SK-N-SH (cell line): ENCODE results near the gene DAP. TPM values are rescaled to one million over a fixed set of nuclear protein-coding genes. Genes with fewer than 3 reads are reported as not detected.

Source experiments
- CTCF ChIA-PET: fragments of 300-600, 350-600 bp; formaldehyde crosslinking; extraction: SDS; loops from one replicate; lab custom pipeline; 2021; lab: Yijun Ruan, JAX
- POLR2A ChIA-PET: fragments of 350-600 bp; sonication (Branson Sonifier 250); formaldehyde crosslinking; extraction: SDS; loops from one replicate; lab custom pipeline; 2020; ENCODE audit warnings: antibody characterized with exemption, inconsistent platforms; lab: Yijun Ruan, JAX
- DNase-seq: peaks from one replicate; pipeline ENCODE4 v3.0.0; 2012
- H2AFZ ChIP-seq: fragments of 200-600 bp; sonication (generic); 2 replicates; pipeline ENCODE4 v1.8.1; 2016; ENCODE audit warnings: antibody characterized with exemption, mild to moderate bottlenecking, low read depth
- H3F3A ChIP-seq: fragments of 200-600 bp; sonication (generic); replicated peaks from 2 replicates; pipeline ENCODE3; 2016; ENCODE audit warnings: antibody characterized with exemption, mild to moderate bottlenecking; ENCODE audit not compliant: insufficient read depth
- H3K27ac ChIP-seq, 2 experiments: fragments of 200-500 bp in 1 of 2; fragments of 200-600 bp in 1 of 2; sonication (Bioruptor generic) in 1 of 2; sonication (generic), shearing (Covaris generic) in 1 of 2; 2 replicates each; pipeline versions ENCODE4 v1.5.1 to v1.6.1; 2014 to 2016; ENCODE audit warnings: low read depth in 2 of 2, inconsistent platforms in 1 of 2, low read length in 1 of 2, mild to moderate bottlenecking in 1 of 2, mixed read lengths in 1 of 2
- H3K27me3 ChIP-seq: fragments of 200-600 bp; sonication (generic), shearing (Covaris generic); 2 replicates; pipeline ENCODE4 v1.6.1; 2016; ENCODE audit warnings: mixed run types; ENCODE audit not compliant: insufficient read depth
- H3K36me3 ChIP-seq, 2 experiments: fragments of 200-500 bp in 1 of 2; fragments of 200-600 bp in 1 of 2; sonication (Bioruptor generic) in 1 of 2; sonication (generic) in 1 of 2; replicated peaks in 1 of 2; 2 replicates each; pipeline versions ENCODE3 to v1.5.1; 2014 to 2016; ENCODE audit warnings: low read length in 1 of 2, mild to moderate bottlenecking in 1 of 2; ENCODE audit not compliant: insufficient read depth in 2 of 2, control insufficient read depth in 1 of 2
- H3K4me1 ChIP-seq, 2 experiments: fragments of 200-500 bp in 1 of 2; fragments of 200-600 bp in 1 of 2; sonication (Bioruptor generic) in 1 of 2; sonication (generic), shearing (Covaris generic) in 1 of 2; 2 replicates each; pipeline versions ENCODE4 v1.5.1 to v1.6.1; 2014 to 2016; ENCODE audit warnings: low read depth in 1 of 2, low read length in 1 of 2, mixed run types in 1 of 2; ENCODE audit not compliant: insufficient read depth in 2 of 2, control insufficient read depth in 1 of 2
- H3K4me2 ChIP-seq: fragments of 200-600 bp; sonication (generic), shearing (Covaris generic); 2 replicates; pipeline ENCODE4 v1.6.1; 2017; ENCODE audit warnings: mixed run types
- H3K4me3 ChIP-seq, 2 experiments: fragments of 200-500 bp in 1 of 2; fragments of 200-600 bp in 1 of 2; sonication (Bioruptor generic) in 1 of 2; sonication (generic), shearing (Covaris generic) in 1 of 2; 2 replicates each; pipeline versions ENCODE4 v1.5.1 to v1.8.1; 2014 to 2016; ENCODE audit warnings: low read depth in 2 of 2, inconsistent platforms in 1 of 2, low read length in 1 of 2, mild to moderate bottlenecking in 1 of 2, mixed read lengths in 1 of 2, moderate library complexity in 1 of 2
- H3K79me2 ChIP-seq: fragments of 200-600 bp; sonication (generic); 2 replicates; pipeline ENCODE4 v1.8.1; 2017; ENCODE audit warnings: mild to moderate bottlenecking; ENCODE audit not compliant: insufficient read depth
- H3K9ac ChIP-seq: fragments of 200-600 bp; sonication (generic); 2 replicates; pipeline ENCODE4 v1.6.1; 2017; ENCODE audit warnings: mixed run types
- H3K9me2 ChIP-seq: fragments of 200-600 bp; sonication (generic); 2 replicates; pipeline ENCODE4 v1.6.1; 2017; ENCODE audit warnings: mixed run types
- H3K9me3 ChIP-seq: fragments of 200-600 bp; sonication (generic); 2 replicates; pipeline ENCODE4 v1.6.1; 2017; ENCODE audit warnings: mixed run types, mild to moderate bottlenecking, moderate library complexity
- H4K20me1 ChIP-seq: fragments of 200-600 bp; sonication (generic); 2 replicates; pipeline ENCODE4 v1.6.1; 2017; ENCODE audit warnings: mild to moderate bottlenecking, mixed run types; ENCODE audit not compliant: insufficient read depth
- CHD2 ChIP-seq: fragments of 150-350 bp; IDR thresholded peaks from 2 replicates; pipeline ENCODE4 v1.6.1; 2018; ENCODE audit warnings: low read length; ENCODE audit not compliant: partially characterized antibody
- EP300 ChIP-seq, 2 experiments: IDR thresholded peaks; 2 replicates each; pipeline versions ENCODE4 v1.4.0 to v1.6.1; 2012; ENCODE audit warnings: borderline replicate concordance in 1 of 2, low read depth in 1 of 2, low read length in 1 of 2
- FOSL2 ChIP-seq: IDR thresholded peaks from 2 replicates; pipeline ENCODE4 v1.4.0; 2012; ENCODE audit warnings: low read depth, mild to moderate bottlenecking, moderate library complexity, borderline replicate concordance
- FOXJ3 ChIP-seq: sonication (generic); formaldehyde crosslinking; IDR thresholded peaks from 2 replicates; pipeline ENCODE4 v1.5.1; 2020; ENCODE audit warnings: mild to moderate bottlenecking, missing genetic modification reagents
- FOXM1 ChIP-seq: IDR thresholded peaks from 2 replicates; pipeline ENCODE4 v1.4.0; 2012; ENCODE audit warnings: low read depth, mild to moderate bottlenecking
- GABPA ChIP-seq: IDR thresholded peaks from 2 replicates; pipeline ENCODE4 v1.4.0; 2012; ENCODE audit warnings: low read depth, mild to moderate bottlenecking
- GATA2 ChIP-seq: sonication (generic); formaldehyde crosslinking; IDR thresholded peaks from 2 replicates; pipeline ENCODE4 v1.5.0; 2020; ENCODE audit warnings: mild to moderate bottlenecking, missing genetic modification reagents
- MXI1 ChIP-seq: IDR thresholded peaks from 2 replicates; pipeline ENCODE4 v1.6.1; 2012; ENCODE audit warnings: mild to moderate bottlenecking, low read depth, low read length, improper control_type of control experiment
- NRF1 ChIP-seq: IDR thresholded peaks from 2 replicates; pipeline ENCODE4 v1.6.1; 2012; ENCODE audit warnings: low read depth, mild to moderate bottlenecking, low read length
- SMC3 ChIP-seq: IDR thresholded peaks from 2 replicates; pipeline ENCODE4 v1.6.1; 2012; ENCODE audit warnings: low read depth, low read length, improper control_type of control experiment
- TAF1 ChIP-seq: IDR thresholded peaks from 2 replicates; pipeline ENCODE4 v1.6.1; 2012; ENCODE audit warnings: low read depth, mild to moderate bottlenecking, low read length, moderate library complexity, borderline replicate concordance
- WGBS: methylation state at CpG from one replicate; pipeline ENCODE4 v1.1.6; 2017; ENCODE audit warnings: low lambda C conversion rate; 5-methylcytosine and 5-hydroxymethylcytosine counted together
- polyA plus RNA-seq, 3 experiments: library from polyadenylated mRNA; depleted of rRNA; stranded (reverse); fragments of >200 nt; gene quantifications; 2 replicates each; pipeline ENCODE4 v1.2.3, GENCODE V29; 2012
- TF ChIP-seq, protein P1 (sequence below): IDR thresholded peaks from 2 replicates; pipeline ENCODE4 v1.4.0; 2012; ENCODE audit warnings: low read depth

DAP gene
- polyA plus RNA-seq, 1 of the 3 experiments (the other 2 are of a cell fraction): 78.2 TPM

DNA sequence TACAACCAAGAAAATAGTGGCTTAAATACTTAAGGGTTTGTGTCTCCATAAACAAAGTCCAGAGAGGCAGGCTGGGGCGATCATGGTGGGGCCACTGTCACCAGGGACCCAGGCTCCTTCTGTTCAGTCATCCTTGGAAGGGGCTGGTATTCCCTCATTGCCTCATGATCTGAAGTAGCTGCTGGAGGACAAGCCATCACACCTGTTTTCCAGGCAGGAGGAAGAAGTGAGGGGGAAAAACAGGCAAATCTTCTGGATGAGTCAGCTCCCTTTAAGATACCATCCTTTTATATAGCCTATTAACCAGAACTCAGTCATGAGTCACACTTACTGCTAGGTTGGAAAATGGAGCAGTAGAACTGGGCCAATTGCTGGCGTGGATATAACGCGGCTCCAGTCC is 92.3 kb downstream of the DAP start:
- H3K36me3 ChIP-seq: no peaks in the 10 kb centered on the region
- ChIA-PET POLR2A (no interaction called here), CTCF (no interaction called here)
- no peaks in the 10 kb centered on the region for H3K79me2 ChIP-seq
- no peaks in the 10 kb centered on the region for H3K9me2 ChIP-seq
- no peak overlapping the region for H3K4me3 ChIP-seq
- H3F3A ChIP-seq: no peaks in the 10 kb centered on the region
- no peak overlapping the region for H3K4me2 ChIP-seq
- no peak for DNase-seq
- no peak overlapping the region for H2AFZ ChIP-seq
- no peak overlapping the region for H3K9ac ChIP-seq
- TF ChIP-seq MXI1 (no peak), FOXJ3 (CRISPR knock-in tag) (no peak)
- no peak overlapping the region for H3K27ac ChIP-seq
- peaks cover 8 to 50% of the 10 kb centered on the region in 2 experiments for H3K4me1 ChIP-seq
- WGBS: 81% methylated on average over 4 of the region's 4 CpGs
- no peaks in the 10 kb centered on the region for H4K20me1 ChIP-seq
- H3K9me3 ChIP-seq: no peaks in the 10 kb centered on the region
- H3K27me3 ChIP-seq: no peaks in the 10 kb centered on the region

DNA sequence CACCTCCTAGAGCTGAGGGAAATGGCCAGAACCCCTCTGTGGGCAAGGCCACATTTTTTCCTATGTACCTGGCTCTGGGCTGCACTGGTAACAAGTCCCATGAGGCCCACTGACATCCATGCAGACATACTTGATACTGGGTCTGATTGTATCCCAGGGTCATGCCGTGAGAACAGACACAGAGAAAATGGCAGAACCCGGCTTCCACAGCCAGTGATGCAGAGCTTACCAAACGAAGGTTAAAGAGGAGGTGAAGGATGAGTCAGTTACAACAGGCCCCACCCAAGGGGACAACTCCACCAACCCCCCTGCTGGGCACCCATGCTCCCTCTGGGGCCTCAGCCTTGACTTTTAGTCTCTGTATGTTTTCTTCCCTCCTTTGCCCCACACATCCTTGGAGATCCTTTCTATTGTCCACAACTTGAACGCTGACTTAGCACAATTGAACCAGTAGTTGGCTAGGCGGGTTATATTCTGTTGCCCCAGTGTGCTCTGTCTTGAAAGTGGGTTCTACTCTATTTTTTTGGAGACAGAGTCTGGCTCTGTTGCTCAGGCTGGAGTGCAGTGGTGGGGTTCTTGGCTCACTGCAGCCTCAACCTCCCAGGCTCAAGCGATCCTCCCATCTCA is 93.5 kb downstream of the DAP start:
- WGBS: 84% methylated on average over 6 of the region's 6 CpGs

DNA sequence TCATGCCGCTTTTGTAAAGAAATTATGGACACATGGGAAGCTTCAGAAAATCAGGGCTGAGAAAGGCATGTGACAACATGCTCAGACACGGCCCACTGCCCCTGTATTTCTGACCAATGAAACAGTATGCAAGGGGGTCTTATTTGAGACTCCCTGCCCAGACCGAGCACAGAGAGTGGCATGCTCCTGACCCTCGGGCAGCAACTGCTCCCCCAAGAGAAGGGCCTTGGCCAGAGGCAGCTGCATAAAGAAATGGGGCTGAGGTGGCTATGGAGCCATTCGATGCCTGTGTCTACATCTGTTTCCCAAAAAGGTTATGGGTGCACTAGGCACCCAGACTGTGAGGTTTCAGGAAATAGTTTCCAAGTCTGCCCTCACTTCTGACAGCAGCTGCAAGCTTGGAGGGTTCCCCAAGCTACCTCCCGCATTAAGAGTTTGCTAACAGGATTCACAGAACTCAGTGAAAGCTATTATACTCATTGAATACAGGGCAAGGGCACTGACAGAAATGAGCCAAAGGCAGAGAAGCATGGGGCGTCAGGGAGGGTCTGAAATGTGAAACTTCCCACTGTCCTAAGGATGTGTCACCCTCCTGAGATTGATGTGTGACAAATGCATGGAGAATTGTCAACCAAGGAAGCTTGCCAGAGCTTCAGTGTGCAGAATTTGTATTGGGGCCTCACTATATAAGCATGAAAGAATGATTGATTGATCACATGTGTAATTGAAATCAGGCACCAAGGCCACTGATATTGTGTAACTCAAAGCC is 94.3 kb downstream of the DAP start:
- 71% methylated on average over 6 of the region's 7 CpGs for WGBS
- Histone ChIP-seq H3K79me2 (no peaks in the 10 kb centered on the region), H3K27ac (no peak overlapping the region; a peak in 1 of 4 replicates), H3K4me2 (no peak overlapping the region), H3K9ac (no peak overlapping the region), H4K20me1 (no peaks in the 10 kb centered on the region), H3F3A (no peaks in the 10 kb centered on the region), H3K36me3 (no peaks in the 10 kb centered on the region), H2AFZ (no peak overlapping the region), H3K27me3 (no peaks in the 10 kb centered on the region), H3K9me3 (no peaks in the 10 kb centered on the region), H3K4me3 (no peak overlapping the region), H3K4me1 (peaks cover 12 to 58% of the 10 kb centered on the region in 2 experiments), H3K9me2 (no peaks in the 10 kb centered on the region)
- CTCF ChIA-PET: interaction anchor here (1.1 kb wide), 1 partner anchor 214 kb away, joined by 4 read pairs; no protein-coding TSS in a partner anchor
- DNase-seq: no peak
- POLR2A ChIA-PET: no interaction called here
- TF ChIP-seq FOXM1 (no peak), FOSL2 (no peak), GABPA (no peak), TAF1 (no peak), GATA2 (CRISPR knock-in tag) (no peak), EP300 (IDR thresholded peaks at IDR 0.05; ENCODE audit: borderline replicate concordance in 1 of 2, low read depth in 1 of 2, low read length in 1 of 2) (no peak), CHD2 (no peak)

More for the DNA sequence above, 93.5 kb downstream of the DAP start:
- Histone ChIP-seq H3K27ac (no peak overlapping the region), H4K20me1 (no peaks in the 10 kb centered on the region), H3K4me2 (no peak overlapping the region), H3K9me3 (no peaks in the 10 kb centered on the region), H3K9me2 (no peaks in the 10 kb centered on the region), H3K79me2 (no peaks in the 10 kb centered on the region), H2AFZ (no peak overlapping the region), H3K4me3 (no peak overlapping the region), H3K36me3 (no peaks in the 10 kb centered on the region), H3F3A (no peaks in the 10 kb centered on the region), H3K4me1 (peaks cover 14 to 55% of the 10 kb centered on the region in 2 experiments), H3K27me3 (no peaks in the 10 kb centered on the region), H3K9ac (no peak overlapping the region)
- TF ChIP-seq NRF1 (no peak), SMC3 (no peak)
- TF ChIP-seq, protein P1, sequence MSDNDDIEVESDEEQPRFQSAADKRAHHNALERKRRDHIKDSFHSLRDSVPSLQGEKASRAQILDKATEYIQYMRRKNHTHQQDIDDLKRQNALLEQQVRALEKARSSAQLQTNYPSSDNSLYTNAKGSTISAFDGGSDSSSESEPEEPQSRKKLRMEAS: no peak
- POLR2A ChIA-PET: no interaction called here
- DNase-seq: no peak
- CTCF ChIA-PET: no interaction called here
